H9 (cell line): ENCODE data around the gene TEF. TPM values are rescaled to one million over a fixed set of nuclear protein-coding genes. Genes with fewer than 3 reads are reported as not detected.

ENCODE experiments used
- DNase-seq: peaks from one replicate; pipeline ENCODE4 v3.0.0-alpha.2; 2017
- H2AFZ ChIP-seq: one replicate; pipeline ENCODE4 v1.6.1; 2013; ENCODE audit warnings: mild to moderate bottlenecking, low read length, control low read depth, moderate library complexity
- H2AK5ac ChIP-seq: 2 replicates; pipeline ENCODE4 v1.6.1; 2013; ENCODE audit warnings: low read length, control low read depth, mixed read lengths; ENCODE audit not compliant: insufficient read length
- H2BK120ac ChIP-seq: one replicate; pipeline ENCODE4 v1.6.1; 2013; ENCODE audit warnings: low read depth, mild to moderate bottlenecking, low read length, control low read depth, inconsistent platforms; ENCODE audit not compliant: poor library complexity, severe bottlenecking
- H2BK12ac ChIP-seq: 2 replicates; pipeline ENCODE4 v1.6.1; 2013; ENCODE audit warnings: low read length, control low read depth, mixed read lengths, low read depth; ENCODE audit not compliant: insufficient read length
- H2BK15ac ChIP-seq: 2 replicates; pipeline ENCODE4 v1.6.1; 2013; ENCODE audit warnings: low read depth, low read length, control low read depth
- H2BK20ac ChIP-seq: one replicate; pipeline ENCODE4 v1.6.1; 2013; ENCODE audit warnings: low read depth, mild to moderate bottlenecking, low read length, control low read depth, inconsistent platforms; ENCODE audit not compliant: poor library complexity, severe bottlenecking
- H2BK5ac ChIP-seq: 2 replicates; pipeline ENCODE4 v1.6.1; 2013; ENCODE audit warnings: low read length, control low read depth, mixed read lengths; ENCODE audit not compliant: insufficient read length
- H3K14ac ChIP-seq: 2 replicates; pipeline ENCODE4 v1.6.1; 2013; ENCODE audit warnings: low read length, control low read depth; ENCODE audit not compliant: insufficient read depth
- H3K18ac ChIP-seq: 2 replicates; pipeline ENCODE4 v1.6.1; 2013; ENCODE audit warnings: low read depth, mild to moderate bottlenecking, mixed read lengths, low read length, control low read depth; ENCODE audit not compliant: insufficient read length
- H3K23ac ChIP-seq: 2 replicates; pipeline ENCODE4 v1.6.1; 2013; ENCODE audit warnings: low read length, control low read depth, mixed read lengths, low read depth; ENCODE audit not compliant: insufficient read length
- H3K23me2 ChIP-seq: 2 replicates; pipeline ENCODE4 v1.6.1; 2013; ENCODE audit warnings: low read depth, mild to moderate bottlenecking, mixed read lengths, low read length, control low read depth; ENCODE audit not compliant: insufficient read length, poor library complexity, severe bottlenecking
- H3K27ac ChIP-seq: 2 replicates; pipeline ENCODE4 v1.5.1; 2013; ENCODE audit warnings: low read length, control low read depth, mixed read lengths, low read depth; ENCODE audit not compliant: insufficient read length
- H3K27me3 ChIP-seq: 2 replicates; pipeline ENCODE4 v1.6.1; 2013; ENCODE audit warnings: low read length, control low read depth, inconsistent platforms; ENCODE audit not compliant: insufficient read depth
- H3K4ac ChIP-seq: 2 replicates; pipeline ENCODE4 v1.6.1; 2013; ENCODE audit warnings: low read depth, mild to moderate bottlenecking, control low read depth, inconsistent platforms, low read length, moderate library complexity
- H3K4me1 ChIP-seq: 2 replicates; pipeline ENCODE4 v1.6.1; 2013; ENCODE audit warnings: low read length, control low read depth, inconsistent platforms; ENCODE audit not compliant: insufficient read depth
- H3K4me2 ChIP-seq: 2 replicates; pipeline ENCODE4 v1.6.1; 2013; ENCODE audit warnings: low read length, control low read depth, mixed read lengths; ENCODE audit not compliant: insufficient read length, insufficient read depth
- H3K56ac ChIP-seq: 2 replicates; pipeline ENCODE4 v1.6.1; 2013; ENCODE audit warnings: low read depth, mild to moderate bottlenecking, mixed read lengths, low read length, control low read depth; ENCODE audit not compliant: insufficient read length
- H3K79me1 ChIP-seq: 2 replicates; pipeline ENCODE4 v1.6.1; 2013; ENCODE audit warnings: low read depth, mild to moderate bottlenecking, moderate library complexity, low read length, control low read depth, inconsistent platforms; ENCODE audit not compliant: insufficient read depth, poor library complexity, severe bottlenecking
- H3K79me2 ChIP-seq: 2 replicates; pipeline ENCODE4 v1.6.1; 2013; ENCODE audit warnings: low read length, control low read depth, inconsistent platforms; ENCODE audit not compliant: insufficient read depth
- H3K9ac ChIP-seq: 2 replicates; pipeline ENCODE4 v1.6.1; 2013; ENCODE audit warnings: low read length, control low read depth, mixed read lengths; ENCODE audit not compliant: insufficient read length; ENCODE audit errors: extremely low read depth
- H3K9me3 ChIP-seq: one replicate; pipeline ENCODE4 v1.6.1; 2013; ENCODE audit warnings: low read depth, low read length, inconsistent platforms; ENCODE audit not compliant: control insufficient read depth
- H3T11ph ChIP-seq: one replicate; pipeline ENCODE4 v1.6.1; 2013; ENCODE audit warnings: mild to moderate bottlenecking, low read length, control low read depth, inconsistent platforms
- H4K20me1 ChIP-seq: one replicate; pipeline ENCODE4 v1.6.1; 2013; ENCODE audit not compliant: control insufficient read depth, insufficient read length, insufficient read depth
- H4K5ac ChIP-seq: 2 replicates; pipeline ENCODE4 v1.6.1; 2013; ENCODE audit warnings: low read depth, mild to moderate bottlenecking, mixed read lengths, low read length, control low read depth; ENCODE audit not compliant: insufficient read length
- H4K8ac ChIP-seq: replicated peaks from 2 replicates; pipeline ENCODE4 v1.6.1; 2013; ENCODE audit warnings: low read length, control low read depth, mixed read lengths, low read depth; ENCODE audit not compliant: insufficient read length
- H4K91ac ChIP-seq: 2 replicates; pipeline ENCODE4 v1.6.1; 2013; ENCODE audit warnings: low read depth, mild to moderate bottlenecking, moderate library complexity, mixed read lengths, low read length, control low read depth; ENCODE audit not compliant: insufficient read length
- H3K27ac Mint-ChIP-seq, 3 experiments: 2 replicates in 2 of 3; 3 replicates in 1 of 3; pipeline ENCODE4 v1.8.0; 2020 to 2021; ENCODE audit warnings: mixed read lengths in 3 of 3, mild to moderate bottlenecking in 1 of 3, moderate library complexity in 1 of 3
- H3K27me3 Mint-ChIP-seq: 2 replicates; pipeline ENCODE4 v1.8.0; 2021; ENCODE audit warnings: low read depth, mild to moderate bottlenecking, moderate library complexity, mixed read lengths
- H3K36me3 Mint-ChIP-seq, 3 experiments: 2 replicates in 2 of 3; 3 replicates in 1 of 3; pipeline ENCODE4 v1.8.0; 2020 to 2021; ENCODE audit warnings: low read depth in 3 of 3, mixed read lengths in 3 of 3; ENCODE audit not compliant: insufficient read depth in 1 of 3
- H3K4me1 Mint-ChIP-seq, 2 experiments: 2 replicates each; pipeline ENCODE4 v1.8.0; 2020; ENCODE audit warnings: mixed read lengths in 2 of 2
- H3K4me3 Mint-ChIP-seq, 2 experiments: 2 replicates in 1 of 2; 3 replicates in 1 of 2; pipeline ENCODE4 v1.8.0; 2020 to 2021; ENCODE audit warnings: mild to moderate bottlenecking in 2 of 2, mixed read lengths in 2 of 2, moderate library complexity in 1 of 2
- H3K9me3 Mint-ChIP-seq, 2 experiments: 2 replicates in 1 of 2; 3 replicates in 1 of 2; pipeline ENCODE4 v1.8.0; 2020; ENCODE audit warnings: mild to moderate bottlenecking in 2 of 2, mixed read lengths in 2 of 2, moderate library complexity in 1 of 2
- CTCF ChIP-seq: fragments of 200-600 bp; sonication (generic); conservative IDR thresholded peaks from 3 replicates; pipeline ENCODE4 v1.8.0; 2021; ENCODE audit warnings: antibody characterized with exemption, mild to moderate bottlenecking
- WGBS: extraction: QIAGEN DNeasy Blood & Tissue Kit; methylation state at CpG from one replicate; pipeline ENCODE4 v1.1.7; 2013; ENCODE audit warnings: missing lambda C conversion rate, low lambda C conversion rate, mixed read lengths; ENCODE audit not compliant: insufficient read length; ENCODE audit errors: extremely low coverage; 5-methylcytosine and 5-hydroxymethylcytosine counted together
- total RNA-seq: library from RNA; stranded (reverse); gene quantifications from 2 replicates; pipeline ENCODE4 v1.2.1, GENCODE V29; 2021

TEF gene
- total RNA-seq, 1 experiment from 2014 or later: 17.9 TPM

- Histone ChIP-seq H3K14ac (no peak overlapping the region), H3K27ac (no peak overlapping the region), H2BK15ac (no peak overlapping the region), H2BK120ac (no peak overlapping the region), H3K23me2 (peaks cover 3% of the 10 kb centered on the region), H2AK5ac (no peak overlapping the region), H3K18ac (no peak overlapping the region), H3K9ac (no peak overlapping the region), H3K27me3 (no peaks in the 10 kb centered on the region), H3K23ac (no peak overlapping the region), H3K79me2 (no peaks in the 10 kb centered on the region), H2BK20ac (no peak overlapping the region), H4K8ac (no peak overlapping the region), H3K79me1 (no peaks in the 10 kb centered on the region), H2BK5ac (no peak overlapping the region), H3T11ph (no peak overlapping the region), H2AFZ (no peak overlapping the region), H3K4me2 (no peak overlapping the region), H3K4me1 (peaks cover 5% of the 10 kb centered on the region; the same call in 1 of the 2 replicates), H4K20me1 (no peaks in the 10 kb centered on the region), H4K5ac (no peak overlapping the region), H3K56ac (no peak overlapping the region), H4K91ac (no peak overlapping the region), H2BK12ac (peak overlapping the region; percentile 38), H3K4ac (no peak overlapping the region), H3K9me3 (no peaks in the 10 kb centered on the region)
- WGBS: no CpG with 5 or more reads among the region's 4 CpGs
- Mint-ChIP-seq H3K4me3 (no peak overlapping the region; a peak in 1 of 5 replicates), H3K4me1 (peaks cover 16 to 33% of the 10 kb centered on the region in 2 experiments), H3K27me3 (no peaks in the 10 kb centered on the region), H3K36me3 (peaks cover 6 to 40% (median 27%) of the 10 kb centered on the region in 3 experiments; a peak in 6 of 7 replicates), H3K9me3 (no peaks in the 10 kb centered on the region), H3K27ac (peak overlapping the region; percentile 56 to 93 (median 93))
- no peak for TF ChIP-seq CTCF
- DNase-seq: no peak
Observed at GRCh38 chr22:41359376-41359775, 22.4 kb upstream of the TEF start.
